Glutamatergic neuron (in vitro differentiated cells): ENCODE data around the gene CUEDC1. TPM values are rescaled to one million over a fixed set of nuclear protein-coding genes. Genes with fewer than 3 reads are reported as not detected.
A peak's percentile ranks its signal among the peaks of the same experiment; 100 is the strongest.

Experiments used
- DNase-seq: peaks from one replicate; pipeline ENCODE4 v3.0.0; 2022
- H3K27ac Mint-ChIP-seq: one replicate; pipeline ENCODE4 v1.8.0; 2020; ENCODE audit warnings: mild to moderate bottlenecking, mixed read lengths, inconsistent platforms; ENCODE audit not compliant: unreplicated experiment
- H3K27me3 Mint-ChIP-seq: one replicate; pipeline ENCODE4 v1.8.0; 2020; ENCODE audit warnings: mild to moderate bottlenecking, moderate library complexity, mixed read lengths, inconsistent platforms; ENCODE audit not compliant: unreplicated experiment
- H3K36me3 Mint-ChIP-seq: one replicate; pipeline ENCODE4 v1.8.0; 2020; ENCODE audit warnings: mild to moderate bottlenecking, mixed read lengths, inconsistent platforms; ENCODE audit not compliant: unreplicated experiment
- H3K4me1 Mint-ChIP-seq: one replicate; pipeline ENCODE4 v1.8.0; 2020; ENCODE audit warnings: mild to moderate bottlenecking, low read depth, mixed read lengths, inconsistent platforms; ENCODE audit not compliant: unreplicated experiment
- H3K4me3 Mint-ChIP-seq: one replicate; pipeline ENCODE4 v1.8.0; 2020; ENCODE audit warnings: mild to moderate bottlenecking, mixed read lengths, inconsistent platforms; ENCODE audit not compliant: unreplicated experiment
- H3K9me3 Mint-ChIP-seq: one replicate; pipeline ENCODE4 v1.8.0; 2020; ENCODE audit warnings: mild to moderate bottlenecking, moderate library complexity, mixed read lengths, inconsistent platforms; ENCODE audit not compliant: unreplicated experiment
- total RNA-seq: library from RNA; stranded (reverse); fragmentation: NEBNext Ultra II Directional; extraction: Animal tissue kit (Norgen Biotek cat#: 25700); gene quantifications from one replicate; pipeline ENCODE4 v1.2.1, GENCODE V29; 2021; ENCODE audit not compliant: unreplicated experiment
- TF ChIP-seq, protein P1 (sequence below): fragments of 200-600 bp; sonication (generic); IDR thresholded peaks from one replicate; pipeline ENCODE4 v1.5.0; 2021; ENCODE audit not compliant: partially characterized antibody, unreplicated experiment

CUEDC1 gene
- total RNA-seq, 1 donor from 2014 or later = 22.9 TPM

DNA sequence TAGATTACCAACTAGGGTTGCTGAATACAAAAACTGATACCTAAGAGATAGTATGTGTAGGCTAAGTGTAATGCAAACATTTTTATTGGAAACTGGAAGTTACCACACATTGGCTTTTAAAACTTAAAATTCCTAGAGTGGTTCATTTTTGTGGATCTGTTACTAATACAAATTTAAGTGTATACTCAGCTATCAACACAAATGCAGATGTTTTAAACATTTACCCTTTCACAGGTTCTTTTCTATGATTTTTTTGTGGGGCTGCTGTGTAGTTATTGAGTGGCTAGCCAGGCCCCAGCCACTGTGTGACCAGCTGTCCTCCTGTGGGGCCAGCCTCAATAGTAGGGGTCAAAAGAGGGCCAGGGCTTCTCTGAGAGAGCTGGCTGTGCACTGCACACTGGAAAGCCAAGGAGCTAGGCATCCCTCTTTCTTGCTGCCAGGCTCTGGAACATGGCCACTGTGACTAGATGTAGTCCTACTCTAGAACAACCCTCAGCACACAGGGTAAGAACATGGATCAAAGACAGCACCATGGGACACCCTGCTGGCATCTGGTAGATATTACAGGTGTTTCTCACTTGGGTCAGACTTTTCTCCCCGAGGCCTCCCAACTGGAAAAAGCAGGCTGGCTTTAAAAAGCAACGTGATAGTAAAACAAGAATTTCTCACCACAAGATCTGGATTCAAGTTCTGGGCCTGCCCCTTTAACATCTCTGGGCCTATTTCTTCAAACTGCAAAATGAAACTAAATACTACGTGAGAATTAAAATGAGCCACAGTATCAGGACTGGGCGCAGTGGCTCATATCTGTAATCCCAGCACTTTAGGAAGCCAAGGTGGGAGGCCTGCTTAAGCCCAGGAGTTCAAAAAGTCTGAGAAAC is 40.1 kb upstream of the CUEDC1 start:
- no peaks in the 10 kb centered on the region for H3K36me3 Mint-ChIP-seq
- peak; percentile 50 for DNase-seq
- no peak overlapping the region for H3K4me3 Mint-ChIP-seq
- TF ChIP-seq, protein P1, sequence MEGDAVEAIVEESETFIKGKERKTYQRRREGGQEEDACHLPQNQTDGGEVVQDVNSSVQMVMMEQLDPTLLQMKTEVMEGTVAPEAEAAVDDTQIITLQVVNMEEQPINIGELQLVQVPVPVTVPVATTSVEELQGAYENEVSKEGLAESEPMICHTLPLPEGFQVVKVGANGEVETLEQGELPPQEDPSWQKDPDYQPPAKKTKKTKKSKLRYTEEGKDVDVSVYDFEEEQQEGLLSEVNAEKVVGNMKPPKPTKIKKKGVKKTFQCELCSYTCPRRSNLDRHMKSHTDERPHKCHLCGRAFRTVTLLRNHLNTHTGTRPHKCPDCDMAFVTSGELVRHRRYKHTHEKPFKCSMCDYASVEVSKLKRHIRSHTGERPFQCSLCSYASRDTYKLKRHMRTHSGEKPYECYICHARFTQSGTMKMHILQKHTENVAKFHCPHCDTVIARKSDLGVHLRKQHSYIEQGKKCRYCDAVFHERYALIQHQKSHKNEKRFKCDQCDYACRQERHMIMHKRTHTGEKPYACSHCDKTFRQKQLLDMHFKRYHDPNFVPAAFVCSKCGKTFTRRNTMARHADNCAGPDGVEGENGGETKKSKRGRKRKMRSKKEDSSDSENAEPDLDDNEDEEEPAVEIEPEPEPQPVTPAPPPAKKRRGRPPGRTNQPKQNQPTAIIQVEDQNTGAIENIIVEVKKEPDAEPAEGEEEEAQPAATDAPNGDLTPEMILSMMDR = peak; percentile 79
- H3K9me3 Mint-ChIP-seq = peaks cover 2% of the 10 kb centered on the region
- H3K27ac Mint-ChIP-seq = no peak overlapping the region
- H3K4me1 Mint-ChIP-seq = peaks cover 18% of the 10 kb centered on the region
- H3K27me3 Mint-ChIP-seq = no peaks in the 10 kb centered on the region

DNA sequence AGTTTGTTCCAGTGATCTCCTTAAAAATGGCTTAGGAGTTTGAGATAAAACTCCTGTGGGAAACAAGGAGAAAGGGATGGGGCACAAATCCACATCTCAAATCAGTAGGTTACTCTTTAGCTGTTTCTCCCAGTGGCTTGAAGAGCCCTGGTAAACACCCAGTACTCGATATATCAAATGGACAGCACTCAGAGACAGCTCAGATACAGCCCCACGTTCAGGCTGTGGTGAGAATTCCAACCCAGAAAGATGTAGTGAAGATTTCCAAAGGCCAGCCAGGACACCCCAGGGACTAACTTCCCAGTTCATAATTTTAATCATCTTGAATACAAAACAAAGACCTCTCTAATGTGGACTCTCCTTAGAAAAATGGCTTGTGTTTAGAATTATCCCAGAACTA is 39.2 kb upstream of the CUEDC1 start:
- Mint-ChIP-seq H3K27ac (no peak overlapping the region), H3K9me3 (peaks cover 2% of the 10 kb centered on the region), H3K27me3 (no peaks in the 10 kb centered on the region), H3K36me3 (no peaks in the 10 kb centered on the region), H3K4me1 (peaks cover 23% of the 10 kb centered on the region), H3K4me3 (no peak overlapping the region)
- no peak for DNase-seq
- TF ChIP-seq, protein P1 = no peak

DNA sequence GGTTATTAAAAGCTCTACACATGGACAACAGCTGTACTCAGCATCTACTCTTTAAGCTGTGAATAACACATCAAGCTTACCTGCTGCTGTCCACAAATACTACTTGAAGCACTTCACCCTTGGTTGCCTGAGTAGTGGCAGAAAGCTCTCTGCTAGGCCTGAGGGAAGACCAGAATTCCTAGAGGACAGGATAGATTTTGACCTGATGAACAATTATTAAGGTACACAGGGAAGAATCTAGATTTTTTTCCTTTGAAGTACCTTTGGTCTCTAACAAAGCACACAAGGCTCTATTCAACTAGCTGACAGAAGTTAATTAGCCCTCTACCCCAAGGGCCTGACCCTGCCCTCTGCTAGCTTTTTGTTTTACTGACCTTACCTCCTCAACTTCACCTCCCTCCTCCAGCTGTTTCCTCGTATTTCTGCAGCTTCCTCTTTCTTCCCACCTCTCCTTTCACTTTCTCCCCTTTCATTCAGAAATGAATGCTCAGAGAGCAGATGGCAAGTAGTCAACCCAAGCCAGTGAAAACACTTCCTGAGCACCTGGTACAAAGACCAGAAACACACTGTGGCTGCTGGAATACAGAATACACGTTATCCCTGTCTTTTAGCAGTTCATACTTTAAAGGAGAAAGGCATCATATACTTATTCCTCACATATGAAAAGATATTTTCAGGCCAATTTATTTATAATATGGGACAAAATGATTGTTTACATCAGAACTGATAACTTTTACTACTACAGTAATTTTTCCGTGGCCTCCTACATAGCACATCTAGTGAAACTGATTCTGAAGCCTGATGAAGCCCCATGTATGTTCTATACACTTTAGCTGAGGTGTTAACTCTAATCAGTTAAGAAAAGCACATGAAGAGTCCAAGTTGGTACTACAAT is 38.5 kb upstream of the CUEDC1 start:
- DNase-seq = no peak
- peaks cover 5% of the 10 kb centered on the region for H3K9me3 Mint-ChIP-seq
- no peaks in the 10 kb centered on the region for H3K36me3 Mint-ChIP-seq
- H3K4me3 Mint-ChIP-seq = peak overlapping the region; percentile 60
- peak overlapping the region; percentile 71 for H3K27ac Mint-ChIP-seq
- H3K27me3 Mint-ChIP-seq = peaks cover 2% of the 10 kb centered on the region
- H3K4me1 Mint-ChIP-seq = peaks cover 31% of the 10 kb centered on the region
- TF ChIP-seq, protein P1 = no peak

DNA sequence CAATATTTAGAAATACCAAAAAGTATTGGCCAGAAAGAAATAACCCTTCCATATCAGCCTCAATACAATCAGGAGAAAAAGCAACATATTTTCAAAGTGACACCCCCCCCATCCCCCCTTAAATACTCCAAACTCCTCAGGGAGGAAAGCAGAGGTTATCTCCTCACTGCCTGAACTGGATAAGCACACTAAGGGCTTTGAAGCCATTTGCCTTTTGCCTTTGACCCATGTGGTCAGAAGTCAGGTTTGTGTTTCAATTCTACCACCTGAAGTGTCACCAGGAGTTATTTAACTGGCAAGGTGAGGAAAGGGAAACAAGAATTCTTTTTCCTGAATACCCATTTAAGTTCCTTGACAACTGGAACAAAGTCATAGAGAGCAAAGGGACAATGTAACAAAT is 36.3 kb upstream of the CUEDC1 start:
- no peak overlapping the region for H3K27ac Mint-ChIP-seq
- TF ChIP-seq, protein P1 = no peak
- H3K9me3 Mint-ChIP-seq = peaks cover 14% of the 10 kb centered on the region
- peaks cover 11% of the 10 kb centered on the region for H3K27me3 Mint-ChIP-seq
- H3K4me3 Mint-ChIP-seq = no peak overlapping the region
- peaks cover 32% of the 10 kb centered on the region for H3K4me1 Mint-ChIP-seq
- no peaks in the 10 kb centered on the region for H3K36me3 Mint-ChIP-seq
- no peak for DNase-seq
